HEK293 (cell line): Measurements from ENCODE around the gene CCDC24.

Source experiments
- EGR2 ChIP-seq: fragments of 450-650 bp; formaldehyde crosslinking; IDR thresholded peaks from 2 replicates; pipeline ENCODE4 v1.5.1; 2016; ENCODE audit warnings: low read depth, missing biosample characterization, missing genetic modification characterization
- GLI4 ChIP-seq: fragments of 450-650 bp; formaldehyde crosslinking; IDR thresholded peaks from 2 replicates; pipeline ENCODE4 v1.5.1; 2016; ENCODE audit warnings: missing biosample characterization, missing genetic modification characterization
- GLIS2 ChIP-seq: fragments of 450-650 bp; formaldehyde crosslinking; IDR thresholded peaks from 2 replicates; pipeline ENCODE4 v1.5.1; 2016; ENCODE audit warnings: missing biosample characterization, missing genetic modification characterization
- HOXD13 ChIP-seq: sonication (generic); formaldehyde crosslinking; IDR thresholded peaks from 2 replicates; pipeline ENCODE4 v1.8.0; 2022; ENCODE audit warnings: missing genetic modification reagents, borderline replicate concordance
- KLF7 ChIP-seq: fragments of 450-650 bp; formaldehyde crosslinking; IDR thresholded peaks from 2 replicates; pipeline ENCODE4 v1.5.1; 2016; ENCODE audit warnings: missing biosample characterization, missing genetic modification characterization, borderline replicate concordance
- KLF9 ChIP-seq: fragments of 450-650 bp; formaldehyde crosslinking; IDR thresholded peaks from 2 replicates; pipeline ENCODE4 v1.5.1; 2016; ENCODE audit warnings: missing biosample characterization, missing genetic modification characterization, low read depth
- PATZ1 ChIP-seq: fragments of 450-650 bp; formaldehyde crosslinking; IDR thresholded peaks from 2 replicates; pipeline ENCODE4 v1.5.1; 2016; ENCODE audit warnings: missing biosample characterization, missing genetic modification characterization
- SP2 ChIP-seq: fragments of 450-650 bp; formaldehyde crosslinking; IDR thresholded peaks from 2 replicates; pipeline ENCODE4 v1.5.1; 2016; ENCODE audit warnings: missing biosample characterization, missing genetic modification characterization
- TSHZ1 ChIP-seq: fragments of 450-650 bp; formaldehyde crosslinking; IDR thresholded peaks from 2 replicates; pipeline ENCODE4 v1.5.1; 2016; ENCODE audit warnings: missing biosample characterization, missing genetic modification characterization, borderline replicate concordance
- ZBTB17 ChIP-seq: fragments of 450-650 bp; formaldehyde crosslinking; IDR thresholded peaks from 2 replicates; pipeline ENCODE4 v1.5.1; 2016; ENCODE audit warnings: missing biosample characterization, missing genetic modification characterization
- ZBTB20 ChIP-seq: fragments of 450-650 bp; formaldehyde crosslinking; IDR thresholded peaks from 2 replicates; pipeline ENCODE4 v1.5.1; 2016; ENCODE audit warnings: missing biosample characterization, missing genetic modification characterization
- ZBTB26 ChIP-seq: fragments of 450-650 bp; formaldehyde crosslinking; optimal IDR thresholded peaks from 2 replicates; pipeline ENCODE3; 2016; ENCODE audit warnings: missing biosample characterization, mild to moderate bottlenecking, missing genetic modification characterization
- ZBTB48 ChIP-seq: fragments of 450-650 bp; formaldehyde crosslinking; IDR thresholded peaks from 2 replicates; pipeline ENCODE4 v1.5.1; 2016; ENCODE audit warnings: missing biosample characterization, missing genetic modification characterization
- ZFHX2 ChIP-seq: fragments of 450-650 bp; formaldehyde crosslinking; conservative IDR thresholded peaks from 2 replicates; pipeline ENCODE4 v1.5.1; 2016; ENCODE audit warnings: missing biosample characterization, missing genetic modification characterization
- ZIC2 ChIP-seq: fragments of 450-650 bp; formaldehyde crosslinking; IDR thresholded peaks from 2 replicates; pipeline ENCODE4 v1.5.1; 2016; ENCODE audit warnings: missing biosample characterization, missing genetic modification characterization
- ZNF121 ChIP-seq: fragments of 450-650 bp; formaldehyde crosslinking; IDR thresholded peaks from 2 replicates; pipeline ENCODE4 v1.5.1; 2016; ENCODE audit warnings: missing biosample characterization, missing genetic modification characterization
- ZNF138 ChIP-seq: fragments of 450-650 bp; formaldehyde crosslinking; IDR thresholded peaks from 2 replicates; pipeline ENCODE4 v1.5.1; 2016; ENCODE audit warnings: missing biosample characterization, missing genetic modification characterization, borderline replicate concordance
- ZNF23 ChIP-seq: fragments of 450-650 bp; formaldehyde crosslinking; IDR thresholded peaks from 2 replicates; pipeline ENCODE4 v1.5.1; 2016; ENCODE audit warnings: missing biosample characterization, missing genetic modification characterization, borderline replicate concordance
- ZNF292 ChIP-seq: fragments of 450-650 bp; formaldehyde crosslinking; IDR thresholded peaks from 2 replicates; pipeline ENCODE4 v1.5.1; 2016; ENCODE audit warnings: low read depth, missing biosample characterization, missing genetic modification characterization, borderline replicate concordance
- ZNF398 ChIP-seq: fragments of 450-650 bp; formaldehyde crosslinking; IDR thresholded peaks from 2 replicates; pipeline ENCODE4 v1.5.1; 2017; ENCODE audit warnings: missing biosample characterization, missing genetic modification characterization
- ZNF416 ChIP-seq: fragments of 450-650 bp; formaldehyde crosslinking; IDR thresholded peaks from 2 replicates; pipeline ENCODE4 v1.5.1; 2016; ENCODE audit warnings: missing biosample characterization, missing genetic modification characterization
- ZNF654 ChIP-seq: fragments of 450-650 bp; formaldehyde crosslinking; IDR thresholded peaks from 2 replicates; pipeline ENCODE4 v1.5.1; 2016; ENCODE audit warnings: low read depth, missing biosample characterization, missing genetic modification characterization
- ZNF664 ChIP-seq: fragments of 450-650 bp; formaldehyde crosslinking; IDR thresholded peaks from 2 replicates; pipeline ENCODE4 v1.5.1; 2016; ENCODE audit warnings: missing biosample characterization, missing genetic modification characterization
- ZNF76 ChIP-seq: fragments of 450-650 bp; formaldehyde crosslinking; IDR thresholded peaks from 2 replicates; pipeline ENCODE4; 2016; ENCODE audit warnings: low read depth, missing biosample characterization, missing genetic modification characterization, borderline replicate concordance
- ZNF791 ChIP-seq: fragments of 450-650 bp; formaldehyde crosslinking; IDR thresholded peaks from 2 replicates; pipeline ENCODE4 v1.5.1; 2016; ENCODE audit warnings: missing biosample characterization, missing genetic modification characterization
- ZSCAN16 ChIP-seq: fragments of 450-650 bp; formaldehyde crosslinking; IDR thresholded peaks from 2 replicates; pipeline ENCODE4 v1.5.1; 2016; ENCODE audit warnings: missing biosample characterization, missing genetic modification characterization
- ZSCAN18 ChIP-seq: fragments of 450-650 bp; formaldehyde crosslinking; IDR thresholded peaks from 2 replicates; pipeline ENCODE4 v1.5.1; 2016; ENCODE audit warnings: missing biosample characterization, missing genetic modification characterization

The CCDC24 gene

GRCh38 chr1:43978551-43979260 lies 12.7 kb upstream of the CCDC24 start, which contains the start of gene B4GALT2 (continued):
- TF ChIP-seq KLF7 = 0 out of 2 replicates have a peak, but pooled peaks have one; percentile 23
- TF ChIP-seq ZNF664 = no peak
- TF ChIP-seq ZNF23 = no peak
- TF ChIP-seq ZBTB48 = peak; percentile 62; the same call in 1 of the 2 replicates
- no peak for TF ChIP-seq GLI4 (tag by site-specific recombination)
- TF ChIP-seq ZBTB20 (tag by site-specific recombination) = peak; percentile 100
- no peak for TF ChIP-seq ZSCAN16 (tag by site-specific recombination)
- no peak for TF ChIP-seq ZNF416 (tag by site-specific recombination)
- TF ChIP-seq ZBTB26 = peak; percentile 63
- TF ChIP-seq ZFHX2 (tag by site-specific recombination) = peak; percentile 78
- peak; percentile 22; the same call in 1 of the 2 replicates for TF ChIP-seq ZIC2 (tag by site-specific recombination)
- 0 out of 2 replicates have a peak, but pooled peaks have one; percentile 14 for TF ChIP-seq ZNF121 (tag by site-specific recombination)
- no peak for TF ChIP-seq ZNF654 (tag by site-specific recombination)
- TF ChIP-seq GLIS2 = peak; percentile 18; the same call in 1 of the 2 replicates
- no peak for TF ChIP-seq ZNF791 (tag by site-specific recombination)
- TF ChIP-seq HOXD13 = no peak
- TF ChIP-seq KLF9 (tag by site-specific recombination) = 0 out of 2 replicates have a peak, but pooled peaks have one; percentile 29
- TF ChIP-seq SP2 = peak; percentile 90
- TF ChIP-seq TSHZ1 (tag by site-specific recombination) = no peak
- TF ChIP-seq PATZ1 (tag by site-specific recombination) = peak; percentile 67
- no peak for TF ChIP-seq ZNF138 (tag by site-specific recombination)
- peak; percentile 85 for TF ChIP-seq ZNF76
- no peak for TF ChIP-seq ZSCAN18 (tag by site-specific recombination)
- TF ChIP-seq ZNF398 (tag by site-specific recombination) = peak; percentile 16; the same call in 1 of the 2 replicates
- no peak for TF ChIP-seq ZNF292 (tag by site-specific recombination)
- TF ChIP-seq EGR2 (tag by site-specific recombination) = peak; percentile 68
- TF ChIP-seq ZBTB17 = peak; percentile 51; the same call in 1 of the 2 replicates
